ENCODE data around the gene KRTAP4-7.
"Not testable (repeated sequence)": the region's sequence is repeated elsewhere in the genome, so short reads cannot be mapped to it uniquely, and the experiment has no call there.

KRTAP4-7 gene

GRCh38 chr17:41048441-41048840 is 35.5 kb upstream of the KRTAP4-7 start:
- Histone ChIP-seq H3K4me3 (ENCODE audit: low read length) (no peak overlapping the region), H3K4me2 (ENCODE audit: low read length) (no peak overlapping the region), H3K4me1 (ENCODE audit: low read length) (no peaks in the 10 kb centered on the region), H3K9me3 (ENCODE audit: insufficient read depth, low read length) (no peaks in the 10 kb centered on the region), H3K36me3 (replicated peaks; ENCODE audit: low read depth, low read length) (no peaks in the 10 kb centered on the region), H3K9ac (ENCODE audit: low read length) (no peak overlapping the region), H3K27me3 (ENCODE audit: low read depth, low read length) (peaks cover 3% of the 10 kb centered on the region; the same call in 1 of the 2 replicates), H4K20me1 (ENCODE audit: insufficient read depth, low read length) (no peaks in the 10 kb centered on the region), H3K79me2 (ENCODE audit: low read length) (no peaks in the 10 kb centered on the region), H3K27ac (ENCODE audit: low read length) (no peak overlapping the region), H2AFZ (ENCODE audit: low read depth, low read length) (no peak overlapping the region)
- TF ChIP-seq CTCF (IDR thresholded peaks at IDR 0.05; ENCODE audit: low read depth, low read length): no peak
- TF ChIP-seq EZH2phosphoT487 (IDR thresholded peaks at IDR 0.05; ENCODE audit: low read depth): no peak

- no peak overlapping the region for H3K27ac ChIP-seq (ENCODE audit: low read length)
- H3K9ac ChIP-seq (ENCODE audit: low read length): no peak overlapping the region
- H2AFZ ChIP-seq (ENCODE audit: low read depth, low read length): no peak overlapping the region
- no peak overlapping the region for H3K4me2 ChIP-seq (ENCODE audit: low read length)
- no peaks in the 10 kb centered on the region for H3K36me3 ChIP-seq (replicated peaks; ENCODE audit: low read depth, low read length)
- no peaks in the 10 kb centered on the region for H3K9me3 ChIP-seq (ENCODE audit: insufficient read depth, low read length)
- no peak overlapping the region for H3K4me3 ChIP-seq (ENCODE audit: low read length)
- no peaks in the 10 kb centered on the region for H3K4me1 ChIP-seq (ENCODE audit: low read length)
- H3K79me2 ChIP-seq (ENCODE audit: low read length): no peaks in the 10 kb centered on the region
- H3K27me3 ChIP-seq (ENCODE audit: low read depth, low read length): peaks cover 6% of the 10 kb centered on the region; the same call in 1 of the 2 replicates
- no peaks in the 10 kb centered on the region for H4K20me1 ChIP-seq (ENCODE audit: insufficient read depth, low read length)
- TF ChIP-seq CTCF (IDR thresholded peaks at IDR 0.05; ENCODE audit: low read depth, low read length): no peak
- no peak for TF ChIP-seq EZH2phosphoT487 (IDR thresholded peaks at IDR 0.05; ENCODE audit: low read depth)
Observed at GRCh38 chr17:41049110-41049509, 34.8 kb upstream of the KRTAP4-7 start.

GRCh38 chr17:41052566-41052965 is 31.4 kb upstream of the KRTAP4-7 start:
- TF ChIP-seq EZH2phosphoT487 (IDR thresholded peaks at IDR 0.05; ENCODE audit: low read depth) (no peak), CTCF (IDR thresholded peaks at IDR 0.05; ENCODE audit: low read depth, low read length) (no peak)
- H4K20me1 ChIP-seq (ENCODE audit: insufficient read depth, low read length): no peaks in the 10 kb centered on the region
- no peaks in the 10 kb centered on the region for H3K4me1 ChIP-seq (ENCODE audit: low read length)
- no peak overlapping the region for H3K4me2 ChIP-seq (ENCODE audit: low read length)
- H3K36me3 ChIP-seq (replicated peaks; ENCODE audit: low read depth, low read length): no peaks in the 10 kb centered on the region
- H3K9ac ChIP-seq (ENCODE audit: low read length): no peak overlapping the region
- H3K9me3 ChIP-seq (ENCODE audit: insufficient read depth, low read length): no peaks in the 10 kb centered on the region
- H3K27me3 ChIP-seq (ENCODE audit: low read depth, low read length): peaks cover 6% of the 10 kb centered on the region; the same call in 1 of the 2 replicates
- H3K79me2 ChIP-seq (ENCODE audit: low read length): no peaks in the 10 kb centered on the region
- no peak overlapping the region for H3K4me3 ChIP-seq (ENCODE audit: low read length)
- H3K27ac ChIP-seq (ENCODE audit: low read length): no peak overlapping the region
- no peak overlapping the region for H2AFZ ChIP-seq (ENCODE audit: low read depth, low read length)

- Histone ChIP-seq H3K9me3 (ENCODE audit: insufficient read depth, low read length) (no peaks in the 10 kb centered on the region), H3K9ac (ENCODE audit: low read length) (no peak overlapping the region), H3K36me3 (replicated peaks; ENCODE audit: low read depth, low read length) (no peaks in the 10 kb centered on the region), H3K27me3 (ENCODE audit: low read depth, low read length) (peaks cover 6% of the 10 kb centered on the region; the same call in 1 of the 2 replicates), H2AFZ (ENCODE audit: low read depth, low read length) (no peak overlapping the region), H4K20me1 (ENCODE audit: insufficient read depth, low read length) (no peaks in the 10 kb centered on the region), H3K4me1 (ENCODE audit: low read length) (no peaks in the 10 kb centered on the region), H3K4me2 (ENCODE audit: low read length) (no peak overlapping the region), H3K27ac (ENCODE audit: low read length) (no peak overlapping the region), H3K4me3 (ENCODE audit: low read length) (no peak overlapping the region), H3K79me2 (ENCODE audit: low read length) (no peaks in the 10 kb centered on the region)
- TF ChIP-seq CTCF (IDR thresholded peaks at IDR 0.05; ENCODE audit: low read depth, low read length) (no peak), EZH2phosphoT487 (IDR thresholded peaks at IDR 0.05; ENCODE audit: low read depth) (no peak)
Observed at GRCh38 chr17:41054025-41054424, 29.9 kb upstream of the KRTAP4-7 start.

- not testable (repeated sequence) for H3K27ac ChIP-seq (ENCODE audit: low read length); H3K27me3 ChIP-seq (ENCODE audit: low read depth, low read length); H3K9me3 ChIP-seq (ENCODE audit: insufficient read depth, low read length); H3K36me3 ChIP-seq (replicated peaks; ENCODE audit: low read depth, low read length); H3K79me2 ChIP-seq (ENCODE audit: low read length); H4K20me1 ChIP-seq (ENCODE audit: insufficient read depth, low read length); H3K4me2 ChIP-seq (ENCODE audit: low read length); H3K4me1 ChIP-seq (ENCODE audit: low read length); H3K4me3 ChIP-seq (ENCODE audit: low read length); H2AFZ ChIP-seq (ENCODE audit: low read depth, low read length); H3K9ac ChIP-seq (ENCODE audit: low read length)
Observed at GRCh38 chr17:41054556-41054955, 29.4 kb upstream of the KRTAP4-7 start.

- H2AFZ ChIP-seq (ENCODE audit: low read depth, low read length); H3K4me3 ChIP-seq (ENCODE audit: low read length); H3K4me1 ChIP-seq (ENCODE audit: low read length); H3K36me3 ChIP-seq (replicated peaks; ENCODE audit: low read depth, low read length); H3K9ac ChIP-seq (ENCODE audit: low read length); H3K27me3 ChIP-seq (ENCODE audit: low read depth, low read length); H3K27ac ChIP-seq (ENCODE audit: low read length); H3K4me2 ChIP-seq (ENCODE audit: low read length); H3K79me2 ChIP-seq (ENCODE audit: low read length); H3K9me3 ChIP-seq (ENCODE audit: insufficient read depth, low read length); H4K20me1 ChIP-seq (ENCODE audit: insufficient read depth, low read length): not testable (repeated sequence)
Observed at GRCh38 chr17:41055130-41055529, 28.8 kb upstream of the KRTAP4-7 start, which contains the start of gene KRTAP2-2. Gene KRTAP2-2, minus strand, starts transcription at chr17:41055230. Its CDS starts 19 bp downstream, at chr17:41055211.
